SK-N-SH (cell line): ENCODE measurements around the gene C14orf132.

Experiments used
- CTCF ChIP-seq: fragments of 200-600 bp; sonication (generic); IDR thresholded peaks from 2 replicates; pipeline ENCODE4 v1.6.1; 2017; ENCODE audit warnings: antibody characterized with exemption, mild to moderate bottlenecking, moderate library complexity
- TF ChIP-seq, protein P1 (sequence below): fragments of 150-350 bp; IDR thresholded peaks from 2 replicates; pipeline ENCODE4 v1.6.1; 2017; ENCODE audit warnings: antibody characterized with exemption, low read length, low read depth, borderline replicate concordance

GRCh38 chr14:96139879-96140278 lies 100.7 kb downstream of the C14orf132 start:
- no peak for TF ChIP-seq CTCF
- TF ChIP-seq, protein P1, sequence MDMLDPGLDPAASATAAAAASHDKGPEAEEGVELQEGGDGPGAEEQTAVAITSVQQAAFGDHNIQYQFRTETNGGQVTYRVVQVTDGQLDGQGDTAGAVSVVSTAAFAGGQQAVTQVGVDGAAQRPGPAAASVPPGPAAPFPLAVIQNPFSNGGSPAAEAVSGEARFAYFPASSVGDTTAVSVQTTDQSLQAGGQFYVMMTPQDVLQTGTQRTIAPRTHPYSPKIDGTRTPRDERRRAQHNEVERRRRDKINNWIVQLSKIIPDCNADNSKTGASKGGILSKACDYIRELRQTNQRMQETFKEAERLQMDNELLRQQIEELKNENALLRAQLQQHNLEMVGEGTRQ, result no peak
